ENCODE results near the gene ROBO1.

Gene ROBO1

DNA sequence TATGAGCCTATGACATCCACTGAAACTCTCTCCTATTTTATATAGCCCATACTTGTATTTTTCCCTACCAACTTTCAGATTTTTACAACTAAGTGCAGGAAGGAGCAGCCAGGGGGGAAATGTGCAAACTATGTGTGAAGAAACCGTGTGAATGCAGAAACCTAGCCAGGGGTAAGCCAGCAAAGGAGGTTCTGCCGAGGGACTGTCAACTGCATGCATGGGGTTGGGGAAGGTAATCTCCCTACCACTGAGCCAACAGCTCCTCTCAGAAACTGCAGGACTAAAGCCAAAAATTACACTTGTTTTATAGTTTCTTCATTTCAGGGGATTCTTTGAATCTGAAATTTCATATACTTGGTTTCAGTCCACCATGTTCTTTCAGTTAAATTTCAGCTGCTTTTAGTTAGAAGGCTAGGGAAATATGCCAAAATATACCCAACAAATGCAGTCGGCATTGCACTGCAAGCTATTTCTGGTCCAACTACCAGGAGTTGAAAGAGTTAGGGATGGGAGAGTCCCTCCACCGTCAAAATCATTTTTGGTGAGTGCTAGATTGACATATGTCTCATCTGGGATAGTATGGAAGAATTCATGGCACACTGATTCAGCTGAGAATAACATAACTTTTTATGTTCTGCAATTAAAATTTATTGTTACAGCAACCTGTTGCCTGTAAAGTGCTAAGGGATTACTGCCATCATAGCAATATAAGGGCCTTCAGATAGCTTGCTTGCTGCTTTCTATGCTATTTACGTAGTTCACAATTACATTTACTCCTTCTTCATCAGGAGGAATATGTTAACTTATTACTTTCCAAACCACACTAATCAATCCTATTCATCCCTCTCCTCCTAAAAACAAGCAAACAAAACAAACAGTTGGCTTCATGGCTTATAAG is 904.2 kb downstream of the ROBO1 start:
- no peak for DNase-seq

DNA sequence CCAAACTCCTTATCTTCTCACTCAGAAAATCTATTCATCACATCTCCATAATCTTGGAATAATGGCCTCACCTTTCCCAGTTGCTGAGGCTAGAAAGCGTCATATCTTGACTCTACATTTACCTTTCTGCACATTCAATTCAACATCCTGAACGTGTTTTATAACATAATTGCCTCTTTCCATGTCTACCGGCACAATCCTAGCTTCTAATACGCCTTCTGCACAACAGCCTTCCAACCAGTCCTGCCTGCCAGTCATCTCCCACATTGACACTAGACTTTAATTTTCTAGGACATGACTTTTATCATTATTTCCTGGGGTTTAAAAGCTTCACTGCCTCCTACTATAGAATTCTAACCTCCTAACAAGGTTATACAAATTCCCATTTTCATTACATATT is 906.6 kb downstream of the ROBO1 start:
- DNase-seq: no peak

GRCh38 chr3:78860567-78860966 is 907.2 kb downstream of the ROBO1 start:
- no peak for DNase-seq

DNA sequence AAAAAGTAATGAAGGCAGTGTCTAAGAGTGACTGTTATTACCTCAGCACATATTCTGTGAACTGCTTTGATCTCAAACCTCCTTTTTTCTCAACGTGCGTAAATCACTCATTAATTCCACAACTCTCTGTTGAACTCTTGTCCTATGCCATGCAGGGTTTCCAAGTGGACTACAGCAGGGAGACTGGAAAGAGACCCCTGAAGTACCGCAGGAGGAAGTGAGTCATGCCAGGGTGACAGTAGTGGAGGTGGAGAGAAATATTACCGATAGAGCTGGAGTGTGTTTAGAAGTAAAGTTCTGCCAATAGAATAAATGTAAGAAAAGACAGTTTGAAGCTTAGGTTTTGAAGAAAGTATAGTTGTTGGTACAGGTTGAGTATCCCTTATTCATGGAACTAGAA is 908.9 kb downstream of the ROBO1 start:
- no peak for DNase-seq

GRCh38 chr3:78858174-78858573 is 909.6 kb downstream of the ROBO1 start:
- no peak for DNase-seq

DNA sequence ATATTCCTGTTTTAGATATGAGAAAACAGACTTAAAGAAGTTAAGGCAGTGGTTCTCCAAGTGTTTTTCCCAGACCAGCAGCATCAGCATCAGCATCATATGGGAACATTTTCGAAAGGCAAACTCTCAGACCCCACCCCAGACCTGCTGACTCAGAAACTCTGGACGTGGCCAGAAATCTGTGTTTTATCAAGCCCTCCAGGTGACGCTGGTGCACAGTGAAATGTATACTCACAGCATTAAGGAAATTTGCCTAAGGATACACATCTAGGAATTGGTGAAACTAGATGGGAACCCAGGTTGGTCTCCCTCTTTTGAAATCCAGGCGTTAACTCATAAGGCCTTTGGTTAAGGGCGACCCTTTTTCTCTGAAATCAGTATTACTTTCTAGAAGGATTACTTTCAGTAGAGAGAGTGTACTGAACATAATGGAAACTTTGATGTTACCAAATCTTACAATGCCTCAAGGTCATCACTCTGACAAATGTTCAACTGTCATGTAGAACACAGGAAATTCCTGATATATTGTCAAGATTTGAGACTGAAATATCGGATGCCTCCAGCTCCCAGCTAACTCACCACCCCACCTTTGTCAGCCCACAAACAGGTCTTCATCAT is 910.2 kb downstream of the ROBO1 start:
- DNase-seq: no peak

DNA sequence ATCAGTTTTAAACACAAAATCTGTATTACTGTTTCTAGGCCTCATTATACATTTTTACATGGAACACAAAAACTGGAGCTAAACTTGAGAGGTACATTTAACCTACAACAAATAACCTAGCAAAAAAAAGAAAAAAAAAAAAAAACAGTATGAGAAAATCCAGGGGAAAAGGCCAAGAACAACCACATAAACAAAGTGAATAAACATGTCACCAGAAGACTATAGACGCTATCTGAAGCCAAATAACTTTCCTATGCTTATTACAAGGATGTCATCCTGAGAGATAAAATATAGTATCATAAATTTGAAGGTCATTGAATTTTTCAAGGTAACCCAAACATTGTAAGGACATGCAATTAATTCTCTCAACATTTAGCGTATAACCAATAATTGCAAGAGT is 911.6 kb downstream of the ROBO1 start:
- DNase-seq: no peak

GRCh38 chr3:78855190-78855589 is 912.6 kb downstream of the ROBO1 start:
- DNase-seq: no peak

DNA sequence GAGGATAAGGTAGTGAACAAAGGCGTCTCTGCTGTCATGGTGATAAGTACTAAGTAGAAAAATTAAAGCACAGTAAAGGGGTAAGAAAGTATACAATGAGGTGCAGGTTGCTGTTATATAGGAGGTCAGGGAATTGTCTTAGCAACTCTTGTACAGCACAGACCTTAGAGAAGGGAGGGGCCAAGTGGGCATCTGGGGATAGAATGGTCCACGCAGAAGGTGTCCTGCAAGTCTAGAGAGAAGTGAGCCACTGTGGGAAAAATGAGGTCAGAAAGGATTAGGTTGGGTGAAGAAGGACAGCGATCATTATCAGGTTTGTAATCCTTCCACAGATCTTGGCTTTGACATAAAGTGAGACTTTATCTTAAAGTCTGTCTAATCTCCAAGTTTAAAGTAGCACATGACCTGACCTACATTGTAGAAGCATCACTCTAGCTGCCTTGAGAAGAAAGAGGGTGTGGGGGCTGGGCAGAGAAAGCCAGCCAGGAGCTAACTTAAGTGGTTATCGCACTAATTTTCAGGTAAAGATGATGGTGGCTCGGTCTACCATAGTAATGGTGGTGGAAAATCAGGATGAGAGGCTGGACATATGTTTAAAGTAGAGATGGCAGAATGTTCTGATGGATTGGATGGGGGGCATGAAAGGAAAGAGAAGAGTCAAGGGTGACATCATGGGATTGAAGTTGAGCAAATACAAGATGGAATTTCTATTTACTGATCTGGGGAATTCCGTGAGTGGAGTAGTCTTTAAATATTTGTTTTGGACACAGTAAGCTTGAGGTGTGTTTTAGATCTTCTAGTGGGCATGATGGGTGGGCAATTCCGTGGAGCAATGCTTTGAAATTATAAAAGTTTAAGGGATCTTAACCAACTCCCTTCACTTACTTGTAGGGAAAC is 919.2 kb downstream of the ROBO1 start:
- DNase-seq: no peak

DNA sequence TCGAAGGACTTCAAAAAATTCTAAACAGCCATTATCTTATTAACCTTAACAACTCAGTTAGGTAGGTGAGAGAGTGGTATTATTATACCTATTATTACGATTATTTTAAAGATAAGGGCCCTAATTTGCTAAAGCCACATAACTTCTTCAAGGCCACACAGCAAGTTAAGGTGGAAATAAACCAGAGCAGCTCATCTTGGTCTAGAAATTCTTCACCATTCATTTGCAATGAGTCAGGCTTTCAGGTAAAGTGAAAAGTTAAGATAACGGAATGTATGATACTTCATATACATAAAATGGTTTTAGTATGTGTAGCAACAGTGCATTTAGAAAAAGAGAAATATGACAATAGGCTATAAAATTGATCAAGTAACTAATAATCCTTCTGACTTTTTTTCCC is 920.2 kb downstream of the ROBO1 start:
- no peak for DNase-seq

GRCh38 chr3:78847203-78847602 is 920.6 kb downstream of the ROBO1 start:
- no peak for DNase-seq

GRCh38 chr3:78846718-78847117 is 921.1 kb downstream of the ROBO1 start:
- DNase-seq: no peak

DNA sequence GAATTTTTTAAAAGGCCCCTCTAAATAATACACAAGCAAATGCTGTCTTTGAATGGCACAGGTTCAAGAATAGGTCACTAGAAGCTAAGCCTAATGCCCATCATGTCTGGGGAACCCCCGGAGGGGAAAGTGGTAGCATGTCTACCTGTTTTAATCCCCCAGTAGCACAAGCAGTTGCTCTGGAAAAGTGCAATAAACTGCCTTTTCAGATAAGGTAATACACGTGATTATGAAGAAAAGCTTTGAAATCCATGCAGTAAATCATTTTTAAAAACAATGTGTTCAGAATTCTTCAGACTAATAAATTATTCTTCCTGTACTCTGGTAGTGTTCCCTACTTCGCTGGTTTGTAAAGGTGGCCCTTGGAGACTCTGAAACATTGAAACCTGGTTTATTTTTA is 922.2 kb downstream of the ROBO1 start:
- no peak for DNase-seq

- no peak for DNase-seq
These were observed 923.5 kb downstream of the ROBO1 start for GRCh38 chr3:78844307-78844706.

GRCh38 chr3:78839693-78840092 is 928.1 kb downstream of the ROBO1 start:
- no peak for DNase-seq

DNA sequence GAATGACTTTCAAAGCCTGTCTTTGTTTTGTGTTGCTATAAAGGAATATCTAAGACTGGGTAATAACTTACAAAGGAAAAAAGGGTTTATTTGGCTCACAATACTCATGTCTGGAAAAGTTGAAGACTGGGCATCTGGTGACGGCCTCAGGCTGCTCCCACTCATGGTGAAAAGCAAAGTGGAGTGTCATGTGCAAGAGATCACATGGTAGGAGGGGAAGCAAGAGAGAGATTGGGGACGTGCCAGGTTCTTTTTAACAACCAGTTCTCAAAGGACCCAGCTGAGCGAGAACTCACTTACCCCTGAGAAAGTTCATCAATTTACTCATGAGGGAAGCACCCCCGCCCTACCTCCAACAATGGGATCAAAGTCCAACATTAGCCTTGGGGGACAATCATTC is 929.4 kb downstream of the ROBO1 start:
- DNase-seq: no peak

- no peak for DNase-seq
These were observed 932.9 kb downstream of the ROBO1 start for GRCh38 chr3:78834910-78835309.

DNA sequence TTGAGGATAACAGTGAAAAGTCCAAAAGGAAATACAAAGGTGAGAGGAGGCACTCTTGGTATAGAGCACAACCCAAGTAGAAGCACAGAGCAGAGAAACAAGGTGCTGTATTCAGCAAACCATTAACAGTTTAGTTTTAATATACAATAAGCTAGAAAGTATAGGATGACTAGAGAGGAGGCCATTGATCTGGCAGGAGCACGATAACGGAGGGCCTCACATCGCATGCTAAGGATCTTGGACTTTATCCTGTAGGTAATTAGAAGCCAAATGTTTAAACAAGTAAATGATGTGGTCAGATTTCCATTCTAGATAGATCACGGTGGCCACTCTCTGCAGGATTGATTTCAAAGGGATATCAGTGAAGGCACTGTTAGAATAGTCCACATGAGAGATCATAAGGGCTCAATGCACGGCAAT is 935.0 kb downstream of the ROBO1 start:
- no peak for DNase-seq

DNA sequence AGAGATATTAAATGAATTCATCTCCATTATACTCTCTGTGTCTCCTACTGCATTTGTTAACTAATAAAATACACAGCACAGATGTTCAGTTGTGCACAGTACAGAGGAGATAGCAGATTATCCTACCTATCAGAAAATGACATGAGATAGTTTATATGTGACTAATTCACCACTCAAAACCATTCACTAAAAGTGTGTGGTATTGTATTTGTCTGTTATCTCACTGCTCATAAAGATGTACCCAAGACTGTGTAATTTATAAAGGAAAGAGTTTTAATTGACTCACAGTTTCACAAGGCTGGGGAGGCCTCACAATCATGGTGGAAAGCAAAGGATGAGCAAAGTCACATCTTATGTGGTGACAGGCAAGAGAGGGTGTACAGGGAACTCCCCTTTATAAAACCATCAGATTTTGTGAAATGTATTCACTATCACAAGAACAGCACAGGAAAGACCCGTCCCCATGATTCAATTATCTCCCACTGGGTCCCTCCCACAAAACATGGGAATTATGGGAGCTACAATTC is 936.3 kb downstream of the ROBO1 start:
- DNase-seq: no peak

- DNase-seq: no peak
These were observed 937.3 kb downstream of the ROBO1 start for GRCh38 chr3:78830470-78830869.

GRCh38 chr3:78827618-78828017 is 940.2 kb downstream of the ROBO1 start:
- no peak for DNase-seq

GRCh38 chr3:78825858-78826215 is 942.0 kb downstream of the ROBO1 start:
- DNase-seq: no peak

- no peak for DNase-seq
These were observed 942.5 kb downstream of the ROBO1 start for GRCh38 chr3:78825118-78825857.

Measured in NCI-H2171 (cell line).